HepG2 (cell line): ENCODE data around the gene GTF2H4. TPM values are rescaled to one million over a fixed set of nuclear protein-coding genes. Genes with fewer than 3 reads are reported as not detected.
A peak's percentile ranks its signal among the peaks of the same experiment; 100 is the strongest.

Source experiments
- DNMT3B ChIP-seq: conservative IDR thresholded peaks from 2 replicates; pipeline ENCODE4 v1.6.1; 2016; ENCODE audit warnings: missing biosample characterization, control low read depth
- FOXJ3 ChIP-seq: sonication (generic); formaldehyde crosslinking; IDR thresholded peaks from 2 replicates; pipeline ENCODE4 v1.4.0; 2020; ENCODE audit warnings: missing genetic modification reagents, mild to moderate bottlenecking, borderline replicate concordance
- GPN1 ChIP-seq: sonication (generic); formaldehyde crosslinking; IDR thresholded peaks from 2 replicates; pipeline ENCODE4 v1.5.1; 2020; ENCODE audit warnings: missing genetic modification reagents, borderline replicate concordance
- HOXA3 ChIP-seq: sonication (generic); formaldehyde crosslinking; IDR thresholded peaks from 2 replicates; pipeline ENCODE4 v1.5.0; 2020; ENCODE audit warnings: missing genetic modification reagents
- ZNF224 ChIP-seq: sonication (generic); formaldehyde crosslinking; IDR thresholded peaks from 2 replicates; pipeline ENCODE4 v1.5.0; 2020; ENCODE audit warnings: mild to moderate bottlenecking, missing genetic modification reagents
- ZNF263 ChIP-seq: sonication (generic); formaldehyde crosslinking; IDR thresholded peaks from 2 replicates; pipeline ENCODE4 v1.4.0; 2020; ENCODE audit warnings: missing genetic modification reagents
- polyA plus RNA-seq, 8 experiments: library from polyadenylated mRNA; depleted of rRNA in 3 of 8; stranded (reverse) in 7 of 8; unstranded in 1 of 8; fragments of >200 nt; fragmentation: Illumina TruSeq in 4 of 8; extraction: Trizol in 4 of 8; gene quantifications; 2 replicates each; pipeline versions ENCODE4 v1.2.1 to v1.2.3, GENCODE V29; 2011 to 2016; ENCODE audit warnings: low read depth in 4 of 8, missing spikeins in 1 of 8, mixed read lengths in 1 of 8; ENCODE audit not compliant: insufficient read depth in 1 of 8
- total RNA-seq, 5 experiments: library from RNA; depleted of rRNA; stranded (reverse); fragments of >200 nt; fragmentation: Illumina TruSeq; extraction: Trizol; gene quantifications; 2 replicates each; pipeline ENCODE4 v1.2.3, GENCODE V29; 2016; ENCODE audit warnings: low read depth in 1 of 5
- TF ChIP-seq, protein P1 (sequence below): sonication (generic); formaldehyde crosslinking; conservative IDR thresholded peaks from 2 replicates; pipeline ENCODE4 v1.4.0; 2020; ENCODE audit warnings: missing genetic modification reagents
- TF ChIP-seq, protein P2 (sequence below): sonication (generic); formaldehyde crosslinking; IDR thresholded peaks from 2 replicates; pipeline ENCODE4 v1.8.1; 2023; ENCODE audit warnings: mild to moderate bottlenecking, missing genetic modification reagents, borderline replicate concordance
- TF ChIP-seq, protein P3 (sequence below): sonication (generic); formaldehyde crosslinking; conservative IDR thresholded peaks from 2 replicates; pipeline ENCODE4 v1.4.0; 2020; ENCODE audit warnings: missing genetic modification reagents
- TF ChIP-seq, protein P4 (sequence below): sonication (generic); formaldehyde crosslinking; IDR thresholded peaks from 2 replicates; pipeline ENCODE4 v1.5.0; 2020; ENCODE audit warnings: mild to moderate bottlenecking, missing genetic modification reagents, borderline replicate concordance

GTF2H4 gene
- total and polyA plus RNA-seq, 2 of the 13 experiments (the other 11 are each of a cell fraction or from before 2014, with no cell fraction given): 15.9 to 49.3 TPM

GRCh38 chr6:30914076-30914853 lies 6.3 kb downstream of the GTF2H4 start, which contains the start of gene VARS2 (continued):
- TF ChIP-seq HOXA3 (CRISPR knock-in tag) (peak; percentile 84), FOXJ3 (CRISPR knock-in tag) (no peak), GPN1 (CRISPR knock-in tag) (peak; percentile 69; the same call in 1 of the 2 replicates), ZNF224 (no peak; the same call in 1 of the 2 replicates), ZNF263 (CRISPR knock-in tag) (peak; percentile 69), DNMT3B (CRISPR knock-in tag) (peak; percentile 37; the same call in 1 of the 2 replicates)
- TF ChIP-seq, protein P1, sequence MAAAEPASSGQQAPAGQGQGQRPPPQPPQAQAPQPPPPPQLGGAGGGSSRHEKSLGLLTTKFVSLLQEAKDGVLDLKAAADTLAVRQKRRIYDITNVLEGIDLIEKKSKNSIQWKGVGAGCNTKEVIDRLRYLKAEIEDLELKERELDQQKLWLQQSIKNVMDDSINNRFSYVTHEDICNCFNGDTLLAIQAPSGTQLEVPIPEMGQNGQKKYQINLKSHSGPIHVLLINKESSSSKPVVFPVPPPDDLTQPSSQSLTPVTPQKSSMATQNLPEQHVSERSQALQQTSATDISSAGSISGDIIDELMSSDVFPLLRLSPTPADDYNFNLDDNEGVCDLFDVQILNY: peak; percentile 78; the same call in 1 of the 2 replicates
- TF ChIP-seq, protein P2, sequence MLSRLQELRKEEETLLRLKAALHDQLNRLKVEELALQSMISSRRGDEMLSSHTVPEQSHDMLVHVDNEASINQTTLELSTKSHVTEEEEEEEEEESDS (CRISPR knock-in tag): no peak; the same call in 1 of the 2 replicates
- TF ChIP-seq, protein P3, sequence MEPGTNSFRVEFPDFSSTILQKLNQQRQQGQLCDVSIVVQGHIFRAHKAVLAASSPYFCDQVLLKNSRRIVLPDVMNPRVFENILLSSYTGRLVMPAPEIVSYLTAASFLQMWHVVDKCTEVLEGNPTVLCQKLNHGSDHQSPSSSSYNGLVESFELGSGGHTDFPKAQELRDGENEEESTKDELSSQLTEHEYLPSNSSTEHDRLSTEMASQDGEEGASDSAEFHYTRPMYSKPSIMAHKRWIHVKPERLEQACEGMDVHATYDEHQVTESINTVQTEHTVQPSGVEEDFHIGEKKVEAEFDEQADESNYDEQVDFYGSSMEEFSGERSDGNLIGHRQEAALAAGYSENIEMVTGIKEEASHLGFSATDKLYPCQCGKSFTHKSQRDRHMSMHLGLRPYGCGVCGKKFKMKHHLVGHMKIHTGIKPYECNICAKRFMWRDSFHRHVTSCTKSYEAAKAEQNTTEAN (CRISPR knock-in tag): peak; percentile 85
- TF ChIP-seq, protein P4, sequence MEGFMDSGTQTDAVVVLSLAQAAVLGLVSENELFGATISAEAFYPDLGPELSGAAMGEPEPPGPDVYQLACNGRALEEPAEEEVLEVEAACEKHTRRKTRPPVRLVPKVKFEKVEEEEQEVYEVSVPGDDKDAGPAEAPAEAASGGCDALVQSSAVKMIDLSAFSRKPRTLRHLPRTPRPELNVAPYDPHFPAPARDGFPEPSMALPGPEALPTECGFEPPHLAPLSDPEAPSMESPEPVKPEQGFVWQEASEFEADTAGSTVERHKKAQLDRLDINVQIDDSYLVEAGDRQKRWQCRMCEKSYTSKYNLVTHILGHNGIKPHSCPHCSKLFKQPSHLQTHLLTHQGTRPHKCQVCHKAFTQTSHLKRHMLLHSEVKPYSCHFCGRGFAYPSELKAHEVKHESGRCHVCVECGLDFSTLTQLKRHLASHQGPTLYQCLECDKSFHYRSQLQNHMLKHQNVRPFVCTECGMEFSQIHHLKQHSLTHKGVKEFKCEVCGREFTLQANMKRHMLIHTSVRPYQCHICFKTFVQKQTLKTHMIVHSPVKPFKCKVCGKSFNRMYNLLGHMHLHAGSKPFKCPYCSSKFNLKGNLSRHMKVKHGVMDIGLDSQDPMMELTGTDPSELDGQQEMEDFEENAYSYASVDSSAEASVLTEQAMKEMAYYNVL (CRISPR knock-in tag): peak; percentile 95
- TF ChIP-seq, all 625 proteins: peak for 425
